RPMI7951 (cell line): ENCODE data around the gene KIAA1549. TPM values are rescaled to one million over a fixed set of nuclear protein-coding genes. Genes with fewer than 3 reads are reported as not detected.
"Not testable (repeated sequence)": the region's sequence is repeated elsewhere in the genome, so short reads cannot be mapped to it uniquely, and the experiment has no call there.

Experiments used
- DNase-seq: peaks from one replicate; pipeline ENCODE4 v3.0.0-alpha.2; 2012; ENCODE audit warnings: low read depth
- total RNA-seq: library from RNA; depleted of rRNA; stranded (reverse); fragments of >200 nt; shearing (Covaris generic); gene quantifications from 2 replicates; pipeline ENCODE4 v1.2.3, GENCODE V29; 2014; rRNA removed

The KIAA1549 gene
- total RNA-seq = 4.1 and 6.4 TPM in 2 replicates

DNA sequence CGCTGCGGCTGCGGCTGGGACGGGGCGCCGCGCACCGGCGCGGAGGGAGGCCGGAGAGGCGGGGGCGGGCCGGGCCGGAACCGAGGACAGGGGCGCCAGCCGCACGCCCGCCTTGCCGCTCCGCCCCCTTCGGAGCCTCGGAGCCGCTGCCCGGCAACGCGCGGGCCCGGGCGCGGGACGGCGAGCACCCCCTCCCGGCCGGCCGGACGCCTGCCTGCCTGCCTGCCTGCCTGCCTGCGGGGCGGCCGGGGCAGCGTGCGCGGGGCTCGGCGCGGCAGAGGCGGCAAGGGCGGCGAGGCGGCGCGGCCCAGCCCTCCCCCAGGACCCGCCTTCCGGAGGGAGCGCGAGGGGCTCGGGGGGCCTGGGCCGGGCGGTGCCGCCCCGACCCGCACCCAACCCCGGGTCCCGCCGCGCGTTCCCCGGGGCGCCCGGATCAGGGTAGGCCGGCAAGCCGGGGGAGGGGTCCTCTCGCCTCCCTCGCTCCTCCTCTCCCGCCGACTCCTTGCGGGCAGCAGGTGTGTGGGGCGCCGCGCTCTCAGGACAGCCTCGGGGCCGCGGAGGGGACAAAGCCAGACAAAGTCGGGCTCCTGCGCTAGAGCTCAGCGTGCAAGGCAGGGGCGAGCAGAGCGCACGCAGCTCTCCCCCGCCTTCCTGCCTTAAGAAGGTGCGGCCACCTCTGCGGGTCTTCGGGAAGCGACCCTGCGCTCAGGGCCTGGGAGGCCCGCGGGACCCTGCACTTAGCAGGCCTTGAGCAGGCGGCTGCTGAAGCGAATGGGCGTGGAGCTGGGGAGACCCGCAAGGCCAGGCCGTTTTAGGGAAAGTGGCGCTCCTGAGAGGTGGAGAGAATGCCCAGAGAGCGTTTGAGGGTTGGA is at the start of gene KIAA1549:
Gene KIAA1549 (minus strand): TSS at position 58 of the 872 bp plus-strand sequence. CDS start 120 bp downstream, outside the sequence.
- peak; percentile 77 for DNase-seq

DNA sequence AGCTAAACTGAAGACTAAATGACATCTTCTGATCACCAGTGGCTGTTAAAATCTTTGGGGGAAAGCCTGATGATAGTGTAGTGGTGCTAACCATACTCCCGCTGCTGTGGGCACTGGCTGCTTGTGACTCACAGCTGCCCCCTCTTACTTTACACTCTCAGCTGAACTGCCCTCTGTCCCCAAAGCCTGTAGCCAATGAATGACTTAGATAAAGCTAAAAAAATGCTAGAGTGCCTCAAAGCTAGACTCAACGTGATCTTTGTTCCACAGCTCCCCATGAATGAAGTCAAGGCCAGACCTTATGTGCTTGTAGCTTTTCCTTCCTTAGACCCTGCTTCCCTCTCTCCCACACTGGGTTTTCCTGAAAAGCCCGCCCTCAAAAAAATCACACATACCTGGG is 48.2 kb upstream of the KIAA1549 start:
- DNase-seq = no peak

DNA sequence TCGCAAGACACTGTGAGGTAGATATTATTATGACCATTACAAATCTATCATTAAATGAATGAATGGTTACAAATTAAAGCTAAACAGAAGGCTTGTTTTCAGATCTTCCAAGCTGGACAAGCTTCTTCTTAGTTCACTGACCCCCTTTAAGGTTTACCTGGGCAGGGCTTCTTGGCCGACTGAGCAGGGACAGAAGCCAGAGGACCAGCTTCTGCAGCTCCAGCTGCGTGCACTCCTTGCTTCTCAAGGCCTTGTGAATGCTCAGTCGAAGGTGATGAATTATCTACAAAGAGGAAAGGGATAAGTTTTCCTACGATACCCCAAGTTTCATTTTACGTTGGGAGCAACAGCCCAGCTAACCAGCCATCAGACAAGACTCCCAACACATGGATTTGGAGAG is 45.4 kb upstream of the KIAA1549 start:
- DNase-seq = no peak

DNA sequence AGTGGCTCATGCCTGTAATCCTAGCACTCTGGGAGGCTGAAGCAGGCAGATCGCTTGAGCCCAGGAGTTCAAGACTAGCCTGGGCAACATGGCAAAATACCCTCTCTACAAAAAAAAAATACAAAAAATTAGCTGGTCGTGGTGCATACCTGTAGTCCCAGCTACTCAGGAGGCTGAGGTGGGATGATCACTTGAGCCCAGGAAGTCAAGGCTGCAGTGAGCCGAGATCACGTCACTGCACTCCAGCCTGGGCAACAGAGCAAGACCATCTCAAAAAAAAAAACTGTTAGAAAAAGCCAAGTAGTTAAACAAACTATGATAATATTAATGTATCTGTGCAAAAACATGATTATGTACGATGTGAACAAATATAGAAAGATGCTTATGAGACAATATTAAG is 44.7 kb upstream of the KIAA1549 start:
- not testable (repeated sequence) for DNase-seq

DNA sequence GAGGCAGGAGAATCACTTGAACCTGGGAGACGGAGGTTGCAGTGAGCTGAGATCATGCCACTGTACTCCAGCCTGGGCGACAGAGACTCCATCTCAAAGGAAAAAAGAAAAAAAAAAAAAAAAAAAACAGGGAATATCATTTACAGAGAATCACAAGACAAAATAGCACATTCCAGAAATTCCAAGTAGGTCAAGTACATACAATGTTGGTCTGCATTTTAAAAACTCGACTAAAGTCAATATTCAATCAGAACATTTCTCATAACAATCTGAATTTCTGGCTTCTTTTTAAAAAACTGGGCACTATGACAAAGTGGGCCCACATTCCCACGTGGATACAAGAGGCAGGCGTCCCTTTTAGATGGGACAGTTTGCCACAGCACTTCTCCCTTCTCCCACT is 41.9 kb upstream of the KIAA1549 start:
- DNase-seq = no peak

- DNase-seq = no peak
These were observed 41.1 kb upstream of the KIAA1549 start for GRCh38 chr7:139022286-139022685.

- DNase-seq = no peak
These were observed 37.7 kb upstream of the KIAA1549 start for GRCh38 chr7:139018910-139019309.

DNA sequence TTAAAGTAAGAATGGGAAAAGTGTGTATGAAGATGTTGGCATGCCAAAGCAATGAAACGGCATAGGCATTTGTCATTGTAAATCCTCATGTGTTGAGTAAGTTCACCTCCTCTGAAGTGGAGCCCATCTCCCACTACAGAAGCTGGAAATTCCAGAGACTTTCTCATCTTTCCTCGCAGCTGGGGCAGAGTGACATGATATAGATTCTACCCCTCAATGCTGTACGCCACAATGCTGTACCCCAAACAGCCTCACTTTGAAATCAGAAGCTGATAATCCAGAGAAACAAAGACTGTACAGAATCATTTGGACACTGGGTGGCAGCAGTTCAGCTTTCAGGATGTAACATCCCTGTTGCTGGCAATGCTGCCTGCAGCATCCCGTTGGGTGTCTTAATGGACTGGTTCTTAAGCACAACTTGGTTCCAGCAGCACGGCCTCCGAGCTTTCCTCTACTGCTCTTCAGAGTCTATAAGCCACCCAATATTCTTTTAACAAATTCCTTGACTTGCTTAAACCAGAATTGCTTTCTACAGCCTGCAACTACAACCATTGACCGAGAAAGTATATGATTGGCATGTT is 35.8 kb upstream of the KIAA1549 start:
- DNase-seq = peak; percentile 79

- DNase-seq = no peak
These were observed 30.2 kb upstream of the KIAA1549 start for GRCh38 chr7:139011373-139011772.

- DNase-seq = no peak
These were observed 23.3 kb upstream of the KIAA1549 start for GRCh38 chr7:139004321-139005090.

- no peak for DNase-seq
These were observed 18.2 kb upstream of the KIAA1549 start for GRCh38 chr7:138999414-138999813.

DNA sequence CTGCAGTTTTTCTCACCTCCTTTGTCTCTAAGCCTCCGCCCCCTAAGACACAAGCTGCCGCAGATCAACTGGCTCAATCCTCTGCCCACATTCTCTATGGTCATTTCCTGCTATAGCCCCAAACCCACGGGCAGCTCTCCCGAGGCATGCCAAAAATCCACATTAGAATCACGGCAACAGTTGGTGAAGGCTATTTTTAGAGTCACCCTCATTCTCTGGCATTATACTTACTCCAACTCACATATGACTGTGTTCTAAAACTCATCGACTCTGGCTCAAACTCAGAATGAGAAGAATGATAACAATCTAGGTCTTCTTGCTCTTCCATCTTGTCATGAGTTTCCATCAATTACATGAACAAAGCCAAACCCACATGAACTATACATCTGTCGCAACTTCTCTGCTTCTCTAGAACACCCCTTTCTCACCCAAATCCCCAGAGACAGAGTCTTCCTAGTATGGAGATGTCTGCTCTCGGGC is 10.9 kb upstream of the KIAA1549 start:
- peak; percentile 87 for DNase-seq

- DNase-seq = no peak
These were observed 6.5 kb upstream of the KIAA1549 start for GRCh38 chr7:138987686-138988085.

GRCh38 chr7:138982204-138982623 is 1.0 kb upstream of the KIAA1549 start:
- peak; percentile 63 for DNase-seq

- no peak for DNase-seq
These were observed 462 bp downstream of the KIAA1549 start for GRCh38 chr7:138980563-138981291.

GRCh38 chr7:138979988-138980562 is 1.1 kb downstream of the KIAA1549 start:
- no peak for DNase-seq

GRCh38 chr7:138979226-138979979 is 1.8 kb downstream of the KIAA1549 start:
- peak; percentile 36 for DNase-seq

GRCh38 chr7:138978541-138979184 is 2.5 kb downstream of the KIAA1549 start:
- no peak for DNase-seq

DNA sequence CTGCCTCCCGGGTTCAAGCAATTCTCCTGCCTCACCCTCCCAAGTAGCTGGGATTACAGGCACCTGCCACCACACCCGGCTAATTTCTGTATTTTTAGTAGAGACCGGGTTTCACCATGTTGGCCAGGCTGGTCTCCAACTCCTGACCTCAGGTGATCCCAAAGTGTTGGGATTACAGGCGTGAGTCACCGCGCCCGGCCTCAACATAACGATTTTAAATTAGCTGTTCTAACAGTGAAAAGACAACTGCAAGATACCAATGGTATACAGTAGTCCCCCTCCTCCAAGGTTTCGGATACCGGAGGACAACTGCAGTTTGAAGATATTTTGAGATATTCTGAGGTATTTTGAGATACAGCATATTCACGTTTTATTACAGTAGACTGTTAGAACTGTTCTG is 5.0 kb downstream of the KIAA1549 start:
- not testable (repeated sequence) for DNase-seq
